ENCODE data around the gene NTRK2. TPM values are rescaled to one million over a fixed set of nuclear protein-coding genes. Genes with fewer than 3 reads are reported as not detected.

NTRK2 gene
- total RNA-seq, 5 donors from 2014 or later (not counting 1 experiment from before 2014, with no cell fraction given) = 0.05 to 0.39 (median 0.12) TPM; not detected in 1

DNA sequence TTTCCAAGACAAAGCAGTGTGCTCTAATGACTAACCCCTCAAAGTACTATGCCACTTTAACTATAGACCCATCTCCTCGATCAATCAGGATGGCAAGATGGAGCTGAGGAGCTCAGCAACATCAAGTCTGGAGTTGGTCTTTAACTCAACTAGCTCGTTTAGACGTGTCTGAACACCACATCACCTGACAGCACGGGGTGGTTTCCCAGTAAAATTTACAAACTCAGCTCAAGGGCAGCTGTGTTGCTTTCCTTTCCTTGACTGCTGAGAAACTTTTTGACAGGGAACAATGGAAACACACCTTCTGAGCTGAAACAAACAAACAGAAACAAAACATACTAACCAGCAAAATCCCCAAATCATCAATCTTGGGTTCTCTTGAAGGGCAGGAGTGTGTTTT lies 202.5 kb downstream of the NTRK2 start:
- H3K4me1 ChIP-seq (ENCODE audit: control insufficient read depth in 1 of 2, extremely low read depth in 1 of 2, insufficient read depth in 2 of 2, low read length in 2 of 2) = no peaks in the 10 kb centered on the region
- no peaks in the 10 kb centered on the region for H3K9me3 ChIP-seq
- H3K36me3 ChIP-seq (ENCODE audit: control insufficient read depth in 2 of 2, extremely low read depth in 1 of 2, insufficient read depth in 1 of 2, low read length in 1 of 2) = no peaks in the 10 kb centered on the region
- DNase-seq (no peak), ATAC-seq (replicated peaks in 1 of 4) (no peak)
- Mint-ChIP-seq H3K36me3 (no peaks in the 10 kb centered on the region), H3K9me3 (no peaks in the 10 kb centered on the region), H3K27ac (no peak overlapping the region), H3K4me3 (no peak overlapping the region), H3K27me3 (no peaks in the 10 kb centered on the region), H3K4me1 (peaks cover 0 to 8% (median 6%) of the 10 kb centered on the region in 3 donors)
- WGBS (ENCODE audit: insufficient coverage) = 69% methylated on average over 3 of the region's 4 CpGs
- ChIA-PET POLR2A (interaction anchor here in 1 of 2 donors (0.6 kb wide), 1 partner anchor 11 kb away, joined by 3 read pairs; no protein-coding TSS in a partner anchor), CTCF (no interaction called here)
- H3K27ac ChIP-seq (ENCODE audit: low read length) = no peak overlapping the region
- H3K27me3 ChIP-seq (replicated peaks in 1 of 2; ENCODE audit: control insufficient read depth in 2 of 2, extremely low read depth in 1 of 2, insufficient read depth in 2 of 2, low read length in 1 of 2) = no peaks in the 10 kb centered on the region
- no peak overlapping the region for H3K4me3 ChIP-seq (ENCODE audit: control insufficient read depth in 1 of 2, extremely low read depth in 1 of 2, low read length in 1 of 2)

GRCh38 chr9:84874022-84874421 lies 204.5 kb downstream of the NTRK2 start:
- DNase-seq (no peak), ATAC-seq (replicated peaks in 1 of 4) (no peak)
- 94% methylated on average over 4 of the region's 4 CpGs for WGBS (ENCODE audit: insufficient coverage)
- no peaks in the 10 kb centered on the region for H3K36me3 ChIP-seq (ENCODE audit: control insufficient read depth in 2 of 2, extremely low read depth in 1 of 2, insufficient read depth in 1 of 2, low read length in 1 of 2)
- no peak overlapping the region for H3K4me3 ChIP-seq (ENCODE audit: control insufficient read depth in 1 of 2, extremely low read depth in 1 of 2, low read length in 1 of 2)
- no peaks in the 10 kb centered on the region for H3K9me3 Mint-ChIP-seq
- POLR2A ChIA-PET = no interaction called here
- H3K27ac ChIP-seq (ENCODE audit: low read length) = no peak overlapping the region
- H3K27ac Mint-ChIP-seq = no peak overlapping the region
- H3K4me3 Mint-ChIP-seq = no peak overlapping the region
- H3K27me3 Mint-ChIP-seq = no peaks in the 10 kb centered on the region
- peaks cover 0 to 8% (median 6%) of the 10 kb centered on the region in 3 donors for H3K4me1 Mint-ChIP-seq
- no peaks in the 10 kb centered on the region for H3K9me3 ChIP-seq
- no peaks in the 10 kb centered on the region for H3K27me3 ChIP-seq (replicated peaks in 1 of 2; ENCODE audit: control insufficient read depth in 2 of 2, extremely low read depth in 1 of 2, insufficient read depth in 2 of 2, low read length in 1 of 2)
- no peaks in the 10 kb centered on the region for H3K36me3 Mint-ChIP-seq
- CTCF ChIA-PET = no interaction called here
- no peaks in the 10 kb centered on the region for H3K4me1 ChIP-seq (ENCODE audit: control insufficient read depth in 1 of 2, extremely low read depth in 1 of 2, insufficient read depth in 2 of 2, low read length in 2 of 2)

GRCh38 chr9:84874596-84874995 lies 205.1 kb downstream of the NTRK2 start:
- Mint-ChIP-seq H3K4me3 (no peak overlapping the region), H3K27ac (no peak overlapping the region), H3K4me1 (peaks cover 0 to 8% (median 6%) of the 10 kb centered on the region in 3 donors), H3K9me3 (no peaks in the 10 kb centered on the region), H3K27me3 (no peaks in the 10 kb centered on the region), H3K36me3 (no peaks in the 10 kb centered on the region)
- POLR2A ChIA-PET = no interaction called here
- H3K27me3 ChIP-seq (replicated peaks in 1 of 2; ENCODE audit: control insufficient read depth in 2 of 2, extremely low read depth in 1 of 2, insufficient read depth in 2 of 2, low read length in 1 of 2) = no peaks in the 10 kb centered on the region
- no peaks in the 10 kb centered on the region for H3K4me1 ChIP-seq (ENCODE audit: control insufficient read depth in 1 of 2, extremely low read depth in 1 of 2, insufficient read depth in 2 of 2, low read length in 2 of 2)
- ATAC-seq (replicated peaks in 1 of 4) = no peak
- H3K9me3 ChIP-seq = no peaks in the 10 kb centered on the region
- CTCF ChIA-PET = no interaction called here
- DNase-seq = no peak
- no CpG with 5 or more reads among the region's 2 CpGs for WGBS (ENCODE audit: insufficient coverage)
- no peaks in the 10 kb centered on the region for H3K36me3 ChIP-seq (ENCODE audit: control insufficient read depth in 2 of 2, extremely low read depth in 1 of 2, insufficient read depth in 1 of 2, low read length in 1 of 2)
- no peak overlapping the region for H3K4me3 ChIP-seq (ENCODE audit: control insufficient read depth in 1 of 2, extremely low read depth in 1 of 2, low read length in 1 of 2)
- no peak overlapping the region for H3K27ac ChIP-seq (ENCODE audit: low read length)

DNA sequence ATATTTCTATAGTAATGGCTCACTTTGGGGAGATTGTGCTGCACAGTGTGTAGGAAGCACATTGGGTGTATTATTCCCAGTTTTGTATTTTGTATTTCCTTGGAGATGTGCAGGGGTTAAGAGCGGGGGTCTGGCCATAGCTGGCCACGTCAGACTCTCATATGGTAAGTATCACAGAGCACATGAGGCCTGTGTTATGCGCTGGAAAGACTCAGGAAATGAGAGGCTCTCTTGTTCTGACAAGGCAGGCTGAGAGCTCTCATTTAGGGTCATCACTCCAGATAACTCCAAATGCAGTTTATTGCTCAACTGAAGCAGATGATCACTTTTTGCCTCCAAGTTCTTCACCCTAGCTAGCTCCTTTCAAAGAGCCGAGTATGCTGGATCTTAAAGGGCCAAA lies 205.7 kb downstream of the NTRK2 start:
- H3K9me3 ChIP-seq = no peaks in the 10 kb centered on the region
- no peak overlapping the region for H3K4me3 Mint-ChIP-seq
- H3K9me3 Mint-ChIP-seq = no peaks in the 10 kb centered on the region
- no peaks in the 10 kb centered on the region for H3K27me3 Mint-ChIP-seq
- H3K27ac Mint-ChIP-seq = no peak overlapping the region
- no peaks in the 10 kb centered on the region for H3K36me3 Mint-ChIP-seq
- no peaks in the 10 kb centered on the region for H3K4me1 ChIP-seq (ENCODE audit: control insufficient read depth in 1 of 2, extremely low read depth in 1 of 2, insufficient read depth in 2 of 2, low read length in 2 of 2)
- CTCF ChIA-PET = no interaction called here
- DNase-seq (no peak), ATAC-seq (replicated peaks in 1 of 4) (no peak)
- H3K27me3 ChIP-seq (replicated peaks in 1 of 2; ENCODE audit: control insufficient read depth in 2 of 2, extremely low read depth in 1 of 2, insufficient read depth in 2 of 2, low read length in 1 of 2) = no peaks in the 10 kb centered on the region
- no peak overlapping the region for H3K27ac ChIP-seq (ENCODE audit: low read length)
- no peak overlapping the region for H3K4me3 ChIP-seq (ENCODE audit: control insufficient read depth in 1 of 2, extremely low read depth in 1 of 2, low read length in 1 of 2)
- H3K4me1 Mint-ChIP-seq = peaks cover 0 to 8% (median 6%) of the 10 kb centered on the region in 3 donors
- POLR2A ChIA-PET = no interaction called here
- 84% methylated on average over 4 of the region's 4 CpGs for whole genome bisulfite sequencing (ENCODE audit: insufficient coverage)
- no peaks in the 10 kb centered on the region for H3K36me3 ChIP-seq (ENCODE audit: control insufficient read depth in 2 of 2, extremely low read depth in 1 of 2, insufficient read depth in 1 of 2, low read length in 1 of 2)

- Histone ChIP-seq H3K27me3 (replicated peaks in 1 of 2; ENCODE audit: control insufficient read depth in 2 of 2, extremely low read depth in 1 of 2, insufficient read depth in 2 of 2, low read length in 1 of 2) (peaks cover 0 to 3% of the 10 kb centered on the region in 2 experiments), H3K9me3 (no peaks in the 10 kb centered on the region), H3K36me3 (ENCODE audit: control insufficient read depth in 2 of 2, extremely low read depth in 1 of 2, insufficient read depth in 1 of 2, low read length in 1 of 2) (no peaks in the 10 kb centered on the region), H3K4me1 (ENCODE audit: control insufficient read depth in 1 of 2, extremely low read depth in 1 of 2, insufficient read depth in 2 of 2, low read length in 2 of 2) (no peaks in the 10 kb centered on the region), H3K4me3 (ENCODE audit: control insufficient read depth in 1 of 2, extremely low read depth in 1 of 2, low read length in 1 of 2) (no peak overlapping the region), H3K27ac (ENCODE audit: low read length) (no peak overlapping the region)
- H3K36me3 Mint-ChIP-seq = no peaks in the 10 kb centered on the region
- ATAC-seq (replicated peaks in 1 of 4) (no peak), DNase-seq (no peak)
- no peaks in the 10 kb centered on the region for H3K27me3 Mint-ChIP-seq
- ChIA-PET CTCF (no interaction called here), POLR2A (no interaction called here)
- peaks cover 0 to 4% (median 3%) of the 10 kb centered on the region in 3 donors for H3K4me1 Mint-ChIP-seq
- no CpG with 5 or more reads among the region's 1 CpG for WGBS (ENCODE audit: insufficient coverage)
- H3K9me3 Mint-ChIP-seq = no peaks in the 10 kb centered on the region
- no peak overlapping the region for H3K4me3 Mint-ChIP-seq
- no peak overlapping the region for H3K27ac Mint-ChIP-seq
Observed at GRCh38 chr9:84879631-84880030, 210.1 kb downstream of the NTRK2 start.

DNA sequence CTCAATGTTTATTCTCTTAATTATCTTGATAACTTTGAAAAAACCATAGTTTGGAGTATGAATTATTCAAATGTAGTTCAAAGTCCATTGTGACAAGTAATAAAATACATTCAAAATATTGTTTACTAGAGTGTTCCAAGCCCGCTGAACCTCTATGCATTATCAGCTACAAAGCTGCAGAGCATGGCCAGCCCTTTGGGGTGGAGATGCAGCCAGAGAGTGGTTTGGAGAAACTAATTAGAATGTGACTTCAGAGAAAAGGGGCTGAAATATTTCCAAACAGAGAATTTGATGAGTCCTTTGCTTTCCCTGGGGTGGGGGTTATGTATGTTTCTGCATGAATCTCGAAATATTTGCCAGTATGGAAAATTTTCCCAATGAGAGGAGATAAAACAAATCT lies 211.3 kb downstream of the NTRK2 start:
- WGBS (ENCODE audit: insufficient coverage) = no CpG with 5 or more reads among the region's 2 CpGs
- no peaks in the 10 kb centered on the region for H3K9me3 ChIP-seq
- Mint-ChIP-seq H3K9me3 (no peaks in the 10 kb centered on the region), H3K4me3 (no peak overlapping the region), H3K27ac (no peak overlapping the region), H3K27me3 (no peaks in the 10 kb centered on the region), H3K36me3 (no peaks in the 10 kb centered on the region), H3K4me1 (no peaks in the 10 kb centered on the region)
- ChIA-PET POLR2A (no interaction called here), CTCF (no interaction called here)
- ATAC-seq (replicated peaks in 1 of 4) = no peak
- H3K4me3 ChIP-seq (ENCODE audit: control insufficient read depth in 1 of 2, extremely low read depth in 1 of 2, low read length in 1 of 2) = no peak overlapping the region
- peaks cover 0 to 3% of the 10 kb centered on the region in 2 experiments for H3K27me3 ChIP-seq (replicated peaks in 1 of 2; ENCODE audit: control insufficient read depth in 2 of 2, extremely low read depth in 1 of 2, insufficient read depth in 2 of 2, low read length in 1 of 2)
- DNase-seq = no peak
- H3K27ac ChIP-seq (ENCODE audit: low read length) = no peak overlapping the region
- no peaks in the 10 kb centered on the region for H3K36me3 ChIP-seq (ENCODE audit: control insufficient read depth in 2 of 2, extremely low read depth in 1 of 2, insufficient read depth in 1 of 2, low read length in 1 of 2)
- no peaks in the 10 kb centered on the region for H3K4me1 ChIP-seq (ENCODE audit: control insufficient read depth in 1 of 2, extremely low read depth in 1 of 2, insufficient read depth in 2 of 2, low read length in 2 of 2)

GRCh38 chr9:84886866-84887265 lies 217.3 kb downstream of the NTRK2 start:
- no peaks in the 10 kb centered on the region for H3K4me1 Mint-ChIP-seq
- Histone ChIP-seq H3K9me3 (no peaks in the 10 kb centered on the region), H3K36me3 (ENCODE audit: control insufficient read depth in 2 of 2, extremely low read depth in 1 of 2, insufficient read depth in 1 of 2, low read length in 1 of 2) (no peaks in the 10 kb centered on the region), H3K27me3 (replicated peaks in 1 of 2; ENCODE audit: control insufficient read depth in 2 of 2, extremely low read depth in 1 of 2, insufficient read depth in 2 of 2, low read length in 1 of 2) (peaks cover 0 to 3% of the 10 kb centered on the region in 2 experiments), H3K27ac (ENCODE audit: low read length) (no peak overlapping the region), H3K4me3 (ENCODE audit: control insufficient read depth in 1 of 2, extremely low read depth in 1 of 2, low read length in 1 of 2) (no peak overlapping the region), H3K4me1 (ENCODE audit: control insufficient read depth in 1 of 2, extremely low read depth in 1 of 2, insufficient read depth in 2 of 2, low read length in 2 of 2) (no peaks in the 10 kb centered on the region)
- POLR2A ChIA-PET = no interaction called here
- H3K36me3 Mint-ChIP-seq = no peaks in the 10 kb centered on the region
- DNase-seq (no peak), ATAC-seq (replicated peaks in 1 of 4) (no peak)
- H3K9me3 Mint-ChIP-seq = no peaks in the 10 kb centered on the region
- H3K4me3 Mint-ChIP-seq = no peak overlapping the region
- CTCF ChIA-PET = no interaction called here
- no peak overlapping the region for H3K27ac Mint-ChIP-seq
- peaks cover 0 to 2% of the 10 kb centered on the region in 2 donors for H3K27me3 Mint-ChIP-seq
- WGBS (ENCODE audit: insufficient coverage) = 97% methylated on average over 5 of the region's 8 CpGs
